Activated T-helper 2 cell treated with anti-CD3 and anti-CD28 coated beads, Interferon-gamma antibody, Interleukin-2, Interleukin-4, amounts not matched to agents 10 μg/mL and 5 μg/mL and 100 μg/mL, durations not matched to agents 14 hours and 24 hours and 36 hours (primary cell): ENCODE data around the gene ADGRB2. TPM values are rescaled to one million over a fixed set of nuclear protein-coding genes. Genes with fewer than 3 reads are reported as not detected.

Source experiments
- DNase-seq: peaks from one replicate; pipeline ENCODE4 v3.0.0; 2021; ENCODE audit warnings: low spot score
- H3K27ac Mint-ChIP-seq: one replicate; pipeline ENCODE4 v1.8.0; 2021; ENCODE audit warnings: mixed read lengths
- H3K27me3 Mint-ChIP-seq: one replicate; pipeline ENCODE4 v1.8.0; 2021; ENCODE audit warnings: low read depth, mixed read lengths
- H3K36me3 Mint-ChIP-seq: one replicate; pipeline ENCODE4 v1.8.0; 2021; ENCODE audit warnings: low read depth, mixed read lengths
- H3K4me1 Mint-ChIP-seq: one replicate; pipeline ENCODE4 v1.8.0; 2021; ENCODE audit warnings: low read depth, mixed read lengths
- H3K4me3 Mint-ChIP-seq: one replicate; pipeline ENCODE4 v1.8.0; 2021; ENCODE audit warnings: low read depth, mild to moderate bottlenecking, moderate library complexity, mixed read lengths
- H3K9me3 Mint-ChIP-seq: one replicate; pipeline ENCODE4 v1.8.0; 2021; ENCODE audit warnings: mixed read lengths
- intact Hi-C: fragments of 100-400 bp; cut with micrococcal nuclease; formaldehyde crosslinking; loops from one replicate; pipeline ENCODE4 v1.15.1; 2023
- total RNA-seq: library from RNA; stranded (reverse); gene quantifications from 2 replicates; pipeline ENCODE4 v1.2.3, GENCODE V29; 2022

The ADGRB2 gene
- total RNA-seq, 1 donor from 2014 or later: 5.4 TPM

DNA sequence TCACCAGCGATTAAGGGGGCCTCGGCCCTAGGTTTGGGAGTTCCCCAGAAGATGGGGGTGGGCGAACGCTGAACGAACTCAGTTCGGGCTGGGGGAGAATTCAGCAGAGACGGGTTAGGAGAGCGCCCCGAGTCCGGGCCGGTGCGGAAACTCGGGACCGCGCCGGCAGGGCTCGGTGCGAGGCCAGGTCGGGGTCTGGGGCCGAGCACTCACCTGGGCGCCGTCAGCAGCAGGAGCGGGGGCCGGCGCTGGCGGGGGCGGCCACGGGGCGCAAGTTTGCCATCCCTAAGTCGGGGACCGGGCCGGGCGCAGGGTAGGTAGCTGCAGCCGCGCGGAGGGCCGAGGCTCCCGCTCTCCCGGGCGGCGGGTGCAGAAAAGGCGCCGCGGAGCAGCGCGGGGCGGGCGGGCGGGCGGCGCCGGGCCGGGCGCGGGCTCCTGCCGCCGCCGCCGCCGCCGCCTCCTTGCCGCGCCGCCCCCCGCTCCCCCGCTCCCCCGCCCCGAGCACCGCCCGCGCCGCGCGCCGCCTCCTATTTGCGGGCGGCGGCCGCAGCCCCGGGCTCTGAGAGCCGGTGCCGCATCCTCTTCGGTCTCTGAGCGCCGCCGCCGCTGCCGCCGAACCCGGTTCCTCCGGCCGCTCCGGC lies 349 bp downstream of the ADGRB2 start:
- no peaks in the 10 kb centered on the region for H3K36me3 Mint-ChIP-seq
- no peaks in the 10 kb centered on the region for H3K9me3 Mint-ChIP-seq
- peak overlapping the region; percentile 81 for H3K4me3 Mint-ChIP-seq
- peaks cover 55% of the 10 kb centered on the region for H3K27me3 Mint-ChIP-seq
- H3K4me1 Mint-ChIP-seq: peaks cover 21% of the 10 kb centered on the region
- H3K27ac Mint-ChIP-seq: no peak overlapping the region
- no peak for DNase-seq
- intact Hi-C loops: loop anchor here (10.0 kb wide), 1 partner anchor 119 kb away; the partner anchor contains the start of gene PEF1

DNA sequence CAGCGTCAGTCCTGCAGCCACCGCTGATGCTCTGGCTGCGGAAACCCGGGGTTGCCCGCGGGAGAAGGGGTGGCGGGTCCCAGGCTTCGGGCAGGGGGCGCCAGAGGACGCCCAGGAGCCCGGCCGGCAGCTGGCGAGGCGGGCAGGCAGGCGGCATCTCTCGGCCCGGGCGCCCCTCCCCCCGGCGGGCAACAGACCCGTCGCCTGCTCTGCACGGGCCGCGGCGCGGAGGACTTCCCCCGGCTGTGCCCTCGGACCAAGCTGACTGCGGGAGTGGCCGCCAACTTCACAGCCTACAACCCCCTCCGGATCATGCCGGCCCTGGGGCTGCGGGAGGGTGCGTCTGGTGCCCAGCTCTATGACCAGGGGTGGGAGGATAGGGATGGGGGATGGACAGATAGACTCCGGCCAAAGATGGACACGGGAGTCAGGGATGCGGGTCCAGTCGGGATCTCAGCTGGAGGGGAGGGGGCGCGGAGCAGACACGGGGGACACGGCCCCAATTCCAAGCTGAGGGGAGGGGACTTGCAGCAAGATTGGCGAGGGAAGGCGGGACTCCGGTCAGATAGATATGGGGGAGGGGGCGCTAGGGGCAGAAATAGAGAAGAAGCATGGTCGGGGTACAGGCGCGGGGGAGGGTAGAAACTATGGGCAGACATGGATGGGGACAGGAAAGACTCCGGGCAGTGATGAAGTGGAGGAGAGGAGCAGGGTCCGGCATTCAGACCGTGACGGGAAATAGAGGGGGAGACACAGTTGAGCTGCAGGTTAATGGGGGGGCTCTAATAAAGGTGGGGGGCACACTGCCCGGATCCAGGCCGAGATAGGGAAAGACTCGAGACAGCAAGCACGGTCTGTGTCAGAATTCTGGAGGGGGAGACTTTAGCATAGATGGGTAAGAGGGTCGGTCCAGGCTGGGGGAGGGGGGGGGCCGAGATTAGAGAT lies 1.1 kb downstream of the ADGRB2 start:
- peaks cover 55% of the 10 kb centered on the region for H3K27me3 Mint-ChIP-seq
- H3K4me1 Mint-ChIP-seq: peaks cover 13% of the 10 kb centered on the region
- H3K36me3 Mint-ChIP-seq: no peaks in the 10 kb centered on the region
- no peaks in the 10 kb centered on the region for H3K9me3 Mint-ChIP-seq
- DNase-seq: peak; percentile 54
- intact Hi-C loops: loop anchor here (10.0 kb wide), 1 partner anchor 118 kb away; the partner anchor contains the start of gene PEF1
- peak overlapping the region; percentile 8 for H3K27ac Mint-ChIP-seq
- peak overlapping the region; percentile 81 for H3K4me3 Mint-ChIP-seq

DNA sequence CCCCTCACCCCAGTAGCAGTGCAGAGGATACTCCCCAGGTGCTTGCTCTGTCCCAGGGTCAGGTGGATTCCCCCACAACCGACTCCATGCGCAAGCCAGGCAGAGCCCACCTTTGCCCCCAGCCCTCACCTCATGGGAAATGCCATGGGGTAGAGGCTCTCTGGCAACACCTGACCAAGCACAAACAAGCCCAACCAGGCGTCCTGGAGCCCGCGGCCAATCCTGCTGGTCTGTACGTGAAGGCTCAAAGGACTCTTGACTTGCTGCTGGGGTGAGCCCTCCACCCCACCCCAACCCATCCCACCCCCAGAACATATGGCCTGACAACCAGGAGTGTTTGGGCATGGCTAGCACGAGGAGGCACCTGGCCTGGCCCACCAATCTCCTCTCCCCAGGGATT lies 1.8 kb downstream of the ADGRB2 start:
- no peak for DNase-seq
- H3K27ac Mint-ChIP-seq: no peak overlapping the region

DNA sequence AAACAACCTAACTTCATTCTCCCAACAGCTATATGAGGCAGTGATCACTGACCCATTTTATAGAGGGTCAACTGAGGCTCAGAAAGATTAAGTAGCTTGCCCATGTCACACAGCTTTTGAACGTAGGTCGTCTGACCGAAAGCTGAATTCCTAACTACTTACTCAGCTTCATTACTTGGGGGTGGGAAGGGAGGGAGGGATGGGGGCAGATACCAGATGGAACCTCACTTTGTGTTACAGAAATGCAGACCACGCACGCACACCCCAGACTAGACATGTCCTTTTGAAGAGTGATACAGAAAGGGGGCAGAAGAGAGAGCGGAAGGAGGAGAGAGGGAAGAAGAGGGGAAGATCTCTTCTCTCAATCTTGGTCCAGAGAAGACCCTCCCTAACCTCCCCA lies 2.3 kb downstream of the ADGRB2 start:
- H3K4me1 Mint-ChIP-seq: peaks cover 13% of the 10 kb centered on the region
- H3K27me3 Mint-ChIP-seq: peaks cover 55% of the 10 kb centered on the region
- H3K27ac Mint-ChIP-seq: no peak overlapping the region
- intact Hi-C loops: loop anchor here (1.0 to 10.0 kb wide), 2 partner anchors 27 to 117 kb away; partner anchors contain the start of gene PEF1
- H3K4me3 Mint-ChIP-seq: peak overlapping the region; percentile 21
- H3K9me3 Mint-ChIP-seq: no peaks in the 10 kb centered on the region
- DNase-seq: no peak
- H3K36me3 Mint-ChIP-seq: no peaks in the 10 kb centered on the region

More for the DNA sequence above, 1.8 kb downstream of the ADGRB2 start:
- Mint-ChIP-seq H3K27me3 (peaks cover 55% of the 10 kb centered on the region), H3K36me3 (no peaks in the 10 kb centered on the region), H3K4me1 (peaks cover 13% of the 10 kb centered on the region), H3K9me3 (no peaks in the 10 kb centered on the region), H3K4me3 (peak overlapping the region; percentile 13)
- intact Hi-C loops: loop anchor here (10.0 kb wide), 1 partner anchor 118 kb away; the partner anchor contains the start of gene PEF1

DNA sequence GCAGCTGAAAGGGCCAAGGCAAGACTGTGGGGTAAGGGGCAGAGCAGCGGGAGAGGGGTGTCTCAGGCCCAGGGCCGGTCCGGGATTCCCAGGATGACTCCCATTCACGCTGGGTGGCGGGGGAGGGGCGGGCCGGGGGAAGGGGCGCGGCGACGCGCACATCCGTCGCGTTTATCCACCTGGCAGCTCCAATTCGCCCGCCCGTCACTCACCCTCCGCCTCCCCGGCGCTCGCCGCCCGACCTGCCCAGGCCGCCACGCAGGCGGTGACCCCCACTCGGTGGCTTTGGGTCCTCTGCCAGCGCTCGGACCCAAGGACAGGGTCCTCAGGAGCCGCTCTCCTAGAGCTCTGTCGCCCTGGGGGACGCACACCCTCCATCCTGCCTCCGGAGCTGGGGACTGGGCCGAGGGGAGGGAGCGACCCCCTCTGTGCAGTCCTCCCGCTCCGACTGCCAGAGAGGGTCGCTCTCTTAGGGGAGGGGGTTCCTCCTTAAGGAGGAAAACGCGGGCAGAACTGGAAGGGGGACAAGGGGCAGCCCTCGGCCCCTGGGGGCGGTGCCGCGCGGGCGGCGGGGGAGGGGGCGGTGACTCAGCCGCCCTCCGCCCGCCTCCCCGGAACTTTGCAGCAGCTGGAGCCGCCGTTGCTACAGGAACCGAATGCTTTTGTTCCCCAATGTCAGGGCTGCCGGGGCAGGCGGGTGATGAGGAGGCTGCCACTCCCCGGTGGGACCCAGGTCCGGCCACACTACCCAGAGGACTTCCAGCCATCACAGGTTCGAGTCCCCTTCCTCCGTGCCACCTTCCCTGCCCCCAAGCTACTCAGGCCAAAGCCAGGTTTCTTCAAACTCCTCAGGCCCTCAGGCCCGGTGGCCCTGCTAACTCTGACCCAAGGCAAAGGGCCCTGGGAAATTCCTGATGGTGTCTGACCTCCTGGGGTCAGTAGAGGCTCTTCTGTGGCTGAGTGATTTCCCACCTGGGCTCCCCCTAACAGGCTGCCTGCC lies 3.4 kb downstream of the ADGRB2 start:
- intact Hi-C loops: loop anchor here (1.0 to 10.0 kb wide), 2 partner anchors 29 to 116 kb away; partner anchors contain the start of gene PEF1
- Mint-ChIP-seq H3K36me3 (no peaks in the 10 kb centered on the region), H3K9me3 (no peaks in the 10 kb centered on the region), H3K27me3 (peaks cover 48% of the 10 kb centered on the region), H3K4me1 (peaks cover 13% of the 10 kb centered on the region), H3K4me3 (peak overlapping the region; percentile 30), H3K27ac (no peak overlapping the region)
- DNase-seq: peak; percentile 52

DNA sequence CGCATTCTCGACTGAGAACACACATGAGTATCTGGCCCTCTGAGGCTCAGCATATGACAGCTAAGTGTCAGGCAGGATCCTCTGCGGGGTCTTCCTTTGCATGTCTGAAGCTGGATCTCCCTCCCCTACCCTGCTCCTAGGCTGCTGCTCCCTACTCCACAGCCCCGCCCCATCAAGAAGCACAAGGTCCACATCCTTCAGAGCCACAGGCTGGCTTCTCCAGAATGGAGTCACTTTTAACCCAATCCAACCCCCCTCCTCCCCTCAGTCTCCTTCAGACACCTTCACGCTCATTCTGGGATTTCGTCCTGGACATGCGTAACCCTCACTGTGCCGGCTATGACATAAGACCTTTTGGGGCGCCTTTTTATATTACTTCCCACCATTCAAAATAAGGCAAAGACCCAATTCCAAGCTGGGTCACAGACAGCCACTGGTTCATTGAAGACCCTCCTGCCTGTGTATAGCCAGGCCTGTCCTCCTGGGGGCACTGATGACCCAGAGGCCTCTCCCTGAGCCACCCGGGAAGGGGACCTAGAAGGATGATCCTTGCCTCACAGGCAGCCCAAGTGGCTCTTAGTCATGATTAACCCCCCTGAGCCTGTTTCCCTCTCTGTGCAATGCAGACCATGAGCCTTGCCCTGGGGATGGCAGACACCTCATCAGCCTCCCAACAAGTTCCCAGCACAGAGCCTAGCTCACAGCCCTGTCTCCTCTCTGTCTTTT lies 4.7 kb downstream of the ADGRB2 start:
- Mint-ChIP-seq H3K9me3 (no peaks in the 10 kb centered on the region), H3K36me3 (no peaks in the 10 kb centered on the region), H3K27me3 (peaks cover 36% of the 10 kb centered on the region), H3K27ac (no peak overlapping the region), H3K4me3 (no peak overlapping the region), H3K4me1 (peaks cover 7% of the 10 kb centered on the region)
- no peak for DNase-seq
- intact Hi-C loops: loop anchor here (10.0 kb wide), 1 partner anchor 115 kb away; the partner anchor contains the start of gene PEF1

DNA sequence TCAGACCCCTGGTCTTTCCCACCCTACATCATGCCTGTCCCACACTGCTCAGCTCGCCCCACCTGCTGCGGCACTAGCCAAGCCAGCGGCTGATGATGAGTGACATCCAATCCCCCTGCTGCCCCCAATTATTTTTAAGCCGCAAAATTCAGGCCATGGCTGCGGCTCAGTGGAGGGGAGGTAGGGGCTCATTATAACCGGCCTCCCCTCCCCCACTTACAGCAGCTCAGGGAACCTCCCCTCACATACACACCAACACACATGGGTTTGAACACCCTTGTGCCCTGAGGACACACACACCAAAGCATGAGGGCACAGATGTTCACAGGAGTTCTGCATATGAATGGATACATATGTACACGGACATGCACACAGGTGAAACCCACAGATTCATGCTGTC lies 5.3 kb downstream of the ADGRB2 start:
- Mint-ChIP-seq H3K4me1 (peaks cover 7% of the 10 kb centered on the region), H3K27me3 (peaks cover 36% of the 10 kb centered on the region), H3K4me3 (no peak overlapping the region), H3K36me3 (no peaks in the 10 kb centered on the region), H3K9me3 (no peaks in the 10 kb centered on the region), H3K27ac (no peak overlapping the region)
- intact Hi-C loops: no loop called here
- DNase-seq: no peak

DNA sequence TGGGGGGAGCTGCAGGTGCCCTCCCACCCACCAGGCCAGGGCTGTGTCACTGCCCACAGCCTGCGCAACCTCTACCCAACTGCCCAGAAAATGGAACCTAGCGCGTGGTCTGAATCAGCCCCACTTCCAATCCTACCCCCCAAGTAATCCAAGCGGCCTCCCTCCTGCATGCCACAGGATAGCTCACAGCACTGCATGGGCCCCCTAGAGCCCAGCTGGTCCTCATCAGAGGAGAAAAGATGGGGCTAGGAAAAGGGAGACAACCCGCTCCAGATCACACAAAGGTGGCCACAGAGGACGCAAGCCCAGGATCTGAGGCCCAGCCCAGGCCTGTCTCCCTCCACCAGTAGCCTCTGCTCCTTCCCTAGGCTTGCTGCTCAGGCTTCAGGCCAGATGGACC lies 6.2 kb downstream of the ADGRB2 start:
- Mint-ChIP-seq H3K4me1 (peaks cover 5% of the 10 kb centered on the region), H3K36me3 (no peaks in the 10 kb centered on the region), H3K9me3 (no peaks in the 10 kb centered on the region), H3K27me3 (peaks cover 33% of the 10 kb centered on the region), H3K4me3 (no peak overlapping the region), H3K27ac (no peak overlapping the region)
- intact Hi-C loops: no loop called here
- no peak for DNase-seq

DNA sequence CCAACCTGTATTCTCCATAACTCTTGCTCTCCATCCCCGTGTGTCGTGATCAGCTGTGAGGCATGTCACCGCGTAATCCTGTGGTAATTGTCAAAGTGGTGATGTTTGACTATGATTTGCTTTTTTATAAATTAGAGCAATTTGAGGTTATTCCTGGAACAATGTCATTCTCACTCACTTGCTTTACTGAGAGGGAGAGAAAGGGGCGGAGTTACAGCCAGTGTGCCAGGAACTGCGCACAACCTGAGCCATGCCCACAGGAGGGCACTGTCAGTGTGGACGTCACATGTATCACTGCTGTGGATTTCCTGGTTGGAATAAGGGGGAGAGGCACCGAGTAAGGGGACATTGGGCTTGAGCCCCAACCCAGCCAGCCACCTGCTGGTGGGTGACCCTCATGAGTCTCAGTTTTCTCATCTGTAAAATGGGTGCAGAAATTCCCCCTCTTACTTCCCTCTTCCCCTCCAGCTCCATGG lies 6.9 kb downstream of the ADGRB2 start:
- H3K36me3 Mint-ChIP-seq: no peaks in the 10 kb centered on the region
- intact Hi-C loops: no loop called here
- no peak overlapping the region for H3K27ac Mint-ChIP-seq
- no peaks in the 10 kb centered on the region for H3K9me3 Mint-ChIP-seq
- no peak overlapping the region for H3K4me3 Mint-ChIP-seq
- peaks cover 27% of the 10 kb centered on the region for H3K27me3 Mint-ChIP-seq
- DNase-seq: no peak
- H3K4me1 Mint-ChIP-seq: peaks cover 5% of the 10 kb centered on the region

DNA sequence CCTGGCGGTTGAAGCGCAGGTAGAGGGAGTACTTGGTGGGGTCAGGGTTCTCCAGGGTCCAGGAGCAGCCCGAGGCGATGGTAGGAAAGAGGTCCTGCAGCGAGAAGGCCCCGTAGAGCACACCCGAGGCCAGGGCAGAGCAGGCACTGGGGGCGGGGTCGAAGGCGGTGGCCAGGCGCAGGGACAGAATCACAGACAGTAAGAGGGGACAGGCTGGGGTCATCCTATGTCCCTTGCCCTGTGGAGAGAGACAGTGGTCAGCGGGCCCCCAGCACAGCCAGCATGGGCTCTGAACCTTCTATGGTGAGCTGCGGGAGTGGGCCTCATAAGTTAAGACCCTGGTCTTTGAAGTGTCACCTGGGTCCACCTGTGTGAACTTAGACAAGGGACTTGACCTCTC lies 7.6 kb downstream of the ADGRB2 start:
- H3K9me3 Mint-ChIP-seq: no peaks in the 10 kb centered on the region
- DNase-seq: no peak
- H3K27me3 Mint-ChIP-seq: peaks cover 22% of the 10 kb centered on the region
- no peak overlapping the region for H3K4me3 Mint-ChIP-seq
- no peaks in the 10 kb centered on the region for H3K36me3 Mint-ChIP-seq
- no peak overlapping the region for H3K27ac Mint-ChIP-seq
- peaks cover 3% of the 10 kb centered on the region for H3K4me1 Mint-ChIP-seq
- intact Hi-C loops: no loop called here

DNA sequence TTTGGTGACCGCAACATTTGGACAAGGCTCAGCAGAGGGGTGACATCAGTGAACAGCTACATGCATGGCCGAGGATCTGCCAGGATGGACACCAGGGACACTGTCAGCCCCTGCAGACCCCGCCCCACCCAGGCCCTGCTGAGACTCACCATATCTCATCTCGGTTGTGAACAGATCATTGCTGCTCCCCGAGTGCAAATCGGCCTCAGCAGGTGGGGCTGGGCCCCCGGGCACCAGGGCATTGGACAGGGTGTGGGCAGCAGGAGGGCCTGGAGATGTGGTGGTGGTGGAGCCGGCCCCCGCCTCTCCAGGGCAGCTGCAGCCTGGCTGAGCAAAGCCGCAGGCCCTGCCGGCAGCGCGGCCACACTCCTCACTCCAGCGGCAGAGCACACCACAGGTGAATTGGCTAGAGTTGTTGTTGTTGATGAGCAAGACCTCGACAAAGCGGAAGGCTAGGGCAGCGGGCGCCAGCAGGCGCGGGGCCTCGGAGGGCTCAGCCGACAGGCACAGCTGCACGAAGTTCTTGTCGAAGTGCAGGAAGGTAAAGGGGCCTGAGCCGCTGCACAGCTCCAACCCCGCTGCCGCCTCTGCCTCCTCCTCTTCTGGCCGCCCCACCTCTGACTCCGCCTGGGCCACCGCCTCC lies 8.2 kb downstream of the ADGRB2 start:
- DNase-seq: no peak
- Mint-ChIP-seq H3K9me3 (no peaks in the 10 kb centered on the region), H3K27me3 (peaks cover 18% of the 10 kb centered on the region), H3K4me3 (no peak overlapping the region), H3K36me3 (no peaks in the 10 kb centered on the region), H3K27ac (no peak overlapping the region), H3K4me1 (peaks cover 2% of the 10 kb centered on the region)
- intact Hi-C loops: no loop called here
